Measurements from ENCODE around the gene SEC63.

DNA sequence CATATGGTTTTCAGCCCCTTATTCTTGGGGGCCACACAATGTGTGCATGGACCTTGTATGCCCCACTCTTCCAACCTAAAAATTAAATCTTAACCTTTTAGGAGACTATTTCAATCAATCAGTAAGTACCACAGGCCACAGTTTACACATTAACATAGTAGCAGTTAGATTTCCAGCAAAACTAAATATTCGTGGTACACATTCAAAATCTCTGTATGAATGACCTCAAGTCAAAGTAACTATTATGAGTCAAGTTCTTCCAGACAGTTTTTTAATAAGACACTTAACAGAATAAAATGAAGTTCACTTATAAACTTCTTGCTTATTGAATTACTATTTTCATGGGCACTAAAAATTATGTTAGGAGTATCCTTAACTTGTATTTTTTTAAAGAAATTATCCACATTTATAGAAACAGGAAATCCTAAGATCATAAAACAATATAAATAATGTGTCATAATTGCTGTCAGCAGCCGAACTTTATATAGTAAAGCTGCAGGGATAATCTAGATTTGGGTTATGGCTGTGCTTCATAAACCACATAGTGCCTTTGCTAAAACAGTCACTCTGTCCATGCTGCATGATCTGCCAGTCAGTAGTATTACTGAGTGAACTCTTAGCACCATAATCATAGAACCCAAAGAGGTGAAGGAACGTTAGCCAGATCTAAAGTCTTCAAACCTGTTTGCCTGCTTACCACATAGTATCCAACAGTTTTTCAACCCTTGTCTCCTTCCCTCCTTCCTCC lies 21.7 kb downstream of the SEC63 start:
- TF ChIP-seq CTCF (IDR thresholded peaks at IDR 0.05) (no peak), POLR2A (IDR thresholded peaks at IDR 0.05) (no peak)

Data from esophagus squamous epithelium (tissue), 4 donors.